ENCODE results near the gene CEBPA.

Gene CEBPA

DNA sequence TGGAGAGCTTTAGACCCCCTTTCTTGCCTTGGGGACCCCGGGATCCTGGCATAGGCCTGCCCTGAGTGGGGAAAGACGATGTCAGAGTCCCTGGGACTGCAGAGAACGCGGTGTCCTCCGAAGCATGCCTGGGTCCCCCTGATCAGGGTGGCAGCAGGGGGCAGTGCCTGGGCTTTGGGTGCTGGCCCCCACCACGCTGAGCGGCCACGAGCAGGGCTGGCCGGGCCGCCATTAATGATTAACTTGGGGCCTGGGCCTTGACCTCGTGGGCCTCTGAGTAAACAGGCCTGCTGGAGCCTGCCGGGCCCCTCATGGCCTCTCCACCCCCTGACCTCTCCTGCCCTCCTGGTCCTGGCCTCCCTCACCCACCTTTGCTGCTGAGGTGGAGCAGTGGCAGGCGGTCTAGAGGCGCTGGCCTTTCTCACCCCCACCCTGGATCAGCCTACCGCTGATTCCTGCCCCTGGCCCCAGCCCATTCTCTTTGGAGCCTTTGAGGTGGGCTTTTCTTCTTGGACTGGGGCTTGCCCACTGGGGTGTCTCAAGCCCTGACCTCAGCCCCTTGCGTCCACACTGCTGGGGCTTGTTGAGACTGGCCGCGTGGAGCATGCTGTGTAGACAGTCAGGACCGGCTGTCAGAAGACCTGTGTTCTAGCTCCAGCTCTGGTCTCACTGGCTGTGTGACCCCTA, 26.3 kb downstream of the CEBPA start:
- Histone ChIP-seq H3K4me1 (ENCODE audit: control insufficient read depth, insufficient read depth, low read depth, low read length) (peaks cover 27% of the 10 kb centered on the region), H3K36me3 (ENCODE audit: control insufficient read depth in 1 of 2, insufficient read depth in 2 of 2, low read depth in 1 of 2, low read length in 2 of 2) (no peaks in the 10 kb centered on the region), H3K14ac (ENCODE audit: low read length in 2 of 2) (no peak overlapping the region), H2BK12ac (ENCODE audit: low read length in 2 of 2) (no peak overlapping the region), H3K9me3 (ENCODE audit: control insufficient read depth, low read length) (no peaks in the 10 kb centered on the region), H2AK5ac (ENCODE audit: low read length, severe bottlenecking) (no peak overlapping the region), H3K27me3 (ENCODE audit: control insufficient read depth in 1 of 2, insufficient read depth in 1 of 2, low read length in 2 of 2) (no peaks in the 10 kb centered on the region), H2BK15ac (ENCODE audit: low read depth, poor library complexity, severe bottlenecking) (no peak overlapping the region), H3K27ac (ENCODE audit: low read length, poor library complexity, severe bottlenecking) (no peak overlapping the region), H3K79me1 (replicated peaks; ENCODE audit: low read length, poor library complexity, severe bottlenecking) (no peaks in the 10 kb centered on the region), H3K9ac (ENCODE audit: low read length) (no peak overlapping the region), H4K91ac (ENCODE audit: low read length) (no peak overlapping the region), H2BK120ac (ENCODE audit: low read depth, low read length) (no peak overlapping the region), H4K8ac (ENCODE audit: low read length) (no peak overlapping the region), H3K4me3 (ENCODE audit: insufficient read depth in 1 of 2, low read depth in 1 of 2, low read length in 2 of 2) (no peak overlapping the region), H3K4ac (ENCODE audit: low read depth in 1 of 2, low read length in 2 of 2) (no peak overlapping the region), H3K18ac (ENCODE audit: low read depth in 1 of 2, low read length in 2 of 2) (no peak overlapping the region), H3K23ac (ENCODE audit: low read length in 2 of 2) (no peak overlapping the region), H2BK5ac (ENCODE audit: low read depth, low read length, poor library complexity, severe bottlenecking) (no peak overlapping the region), H3K4me2 (ENCODE audit: low read length, poor library complexity, severe bottlenecking) (no peak overlapping the region), H2AFZ (ENCODE audit: low read depth, low read length) (no peak overlapping the region)
- WGBS: 81% methylated on average over 19 of the region's 19 CpGs
- no peak for DNase-seq

DNA sequence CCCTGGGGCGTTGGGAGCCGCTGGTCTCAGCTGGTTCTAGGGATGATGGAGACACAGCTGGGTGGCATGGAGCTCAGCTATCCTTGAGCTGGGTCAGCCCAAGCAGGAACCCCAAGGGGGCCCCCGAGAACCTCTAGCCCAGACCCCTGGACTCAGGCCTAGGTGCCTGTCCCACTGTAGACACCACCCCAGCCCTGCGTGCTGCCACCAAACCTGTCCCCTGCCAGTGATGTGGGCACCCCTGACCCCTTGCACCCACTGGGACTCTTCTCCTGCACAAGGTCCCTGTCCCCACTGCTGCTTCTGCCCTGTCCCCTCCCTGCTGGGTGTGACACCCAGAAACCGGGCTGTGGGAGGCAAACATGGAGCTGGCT, 26.8 kb downstream of the CEBPA start:
- WGBS: 89% methylated on average over 5 of the region's 5 CpGs
- H3K18ac ChIP-seq (ENCODE audit: low read depth in 1 of 2, low read length in 2 of 2): no peak overlapping the region

DNA sequence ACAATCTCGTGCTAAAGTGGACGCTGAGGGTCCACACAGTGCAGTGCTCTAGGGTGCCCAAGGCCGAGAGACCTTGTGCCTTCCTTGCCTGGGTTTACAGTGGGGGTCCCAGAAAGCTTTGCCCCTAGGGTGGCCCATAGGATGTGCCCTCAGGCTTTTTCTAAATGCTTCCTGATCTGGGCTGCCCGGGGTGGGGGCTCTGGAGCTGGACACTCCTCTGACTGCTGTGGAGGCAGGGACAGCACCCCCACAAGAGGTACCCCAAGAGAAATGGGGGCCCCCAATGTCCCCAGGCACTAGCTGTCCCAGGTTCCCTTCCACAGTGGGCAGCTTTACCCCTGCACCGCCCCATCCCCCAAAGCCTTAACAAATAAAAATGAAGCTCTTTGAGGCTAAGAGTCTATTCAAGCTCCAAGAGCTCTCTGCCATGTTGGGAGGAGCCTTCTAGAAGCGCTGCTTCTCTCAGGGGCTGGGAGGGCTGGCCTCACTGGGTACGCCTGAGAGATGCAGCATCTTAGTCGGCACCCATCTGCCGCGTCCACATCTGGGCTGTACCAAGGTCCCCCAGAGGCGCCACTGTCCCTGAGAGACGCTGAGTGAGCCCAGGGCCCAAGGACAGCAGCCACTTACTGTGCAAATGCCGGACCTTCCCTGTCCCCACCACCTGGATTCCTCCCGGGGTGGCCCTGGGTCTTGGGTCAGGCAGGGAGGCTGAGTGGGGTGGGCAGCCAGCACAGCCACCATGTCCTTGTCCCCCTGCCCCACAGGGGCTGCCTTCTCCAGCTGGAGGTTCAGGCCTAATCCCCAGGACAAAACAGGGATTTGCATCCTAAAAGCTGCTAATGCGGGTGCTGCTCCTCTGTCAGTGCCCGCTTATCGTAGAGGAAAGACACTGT, 27.4 kb downstream of the CEBPA start:
- DNase-seq: no peak
- Histone ChIP-seq H3K79me1 (replicated peaks; ENCODE audit: low read length, poor library complexity, severe bottlenecking) (no peaks in the 10 kb centered on the region), H3K9me3 (ENCODE audit: control insufficient read depth, low read length) (no peaks in the 10 kb centered on the region), H3K23ac (ENCODE audit: low read length in 2 of 2) (no peak overlapping the region), H2BK5ac (ENCODE audit: low read depth, low read length, poor library complexity, severe bottlenecking) (no peak overlapping the region), H3K4me1 (ENCODE audit: control insufficient read depth, insufficient read depth, low read depth, low read length) (peaks cover 27% of the 10 kb centered on the region), H2BK120ac (ENCODE audit: low read depth, low read length) (no peak overlapping the region), H3K4ac (ENCODE audit: low read depth in 1 of 2, low read length in 2 of 2) (no peak overlapping the region), H3K27me3 (ENCODE audit: control insufficient read depth in 1 of 2, insufficient read depth in 1 of 2, low read length in 2 of 2) (no peaks in the 10 kb centered on the region), H3K27ac (ENCODE audit: low read length, poor library complexity, severe bottlenecking) (no peak overlapping the region), H2AFZ (ENCODE audit: low read depth, low read length) (no peak overlapping the region), H3K9ac (ENCODE audit: low read length) (no peak overlapping the region), H2BK15ac (ENCODE audit: low read depth, poor library complexity, severe bottlenecking) (no peak overlapping the region), H3K18ac (ENCODE audit: low read depth in 1 of 2, low read length in 2 of 2) (no peak overlapping the region), H4K91ac (ENCODE audit: low read length) (no peak overlapping the region), H3K14ac (ENCODE audit: low read length in 2 of 2) (no peak overlapping the region), H4K8ac (ENCODE audit: low read length) (no peak overlapping the region), H3K36me3 (ENCODE audit: control insufficient read depth in 1 of 2, insufficient read depth in 2 of 2, low read depth in 1 of 2, low read length in 2 of 2) (no peaks in the 10 kb centered on the region), H2AK5ac (ENCODE audit: low read length, severe bottlenecking) (no peak overlapping the region), H3K4me2 (ENCODE audit: low read length, poor library complexity, severe bottlenecking) (no peak overlapping the region), H3K4me3 (ENCODE audit: insufficient read depth in 1 of 2, low read depth in 1 of 2, low read length in 2 of 2) (no peak overlapping the region), H2BK12ac (ENCODE audit: low read length in 2 of 2) (no peak overlapping the region)
- 88% methylated on average over 15 of the region's 17 CpGs for WGBS

More for the DNA sequence above, 26.8 kb downstream of the CEBPA start:
- Histone ChIP-seq H3K9ac (ENCODE audit: low read length) (no peak overlapping the region), H4K91ac (ENCODE audit: low read length) (no peak overlapping the region), H2AK5ac (ENCODE audit: low read length, severe bottlenecking) (no peak overlapping the region), H2BK120ac (ENCODE audit: low read depth, low read length) (no peak overlapping the region), H3K27me3 (ENCODE audit: control insufficient read depth in 1 of 2, insufficient read depth in 1 of 2, low read length in 2 of 2) (no peaks in the 10 kb centered on the region), H3K4me1 (ENCODE audit: control insufficient read depth, insufficient read depth, low read depth, low read length) (peaks cover 27% of the 10 kb centered on the region), H2BK5ac (ENCODE audit: low read depth, low read length, poor library complexity, severe bottlenecking) (no peak overlapping the region), H3K27ac (ENCODE audit: low read length, poor library complexity, severe bottlenecking) (no peak overlapping the region), H3K14ac (ENCODE audit: low read length in 2 of 2) (no peak overlapping the region), H3K4ac (ENCODE audit: low read depth in 1 of 2, low read length in 2 of 2) (no peak overlapping the region), H3K4me3 (ENCODE audit: insufficient read depth in 1 of 2, low read depth in 1 of 2, low read length in 2 of 2) (no peak overlapping the region), H2BK12ac (ENCODE audit: low read length in 2 of 2) (no peak overlapping the region), H4K8ac (ENCODE audit: low read length) (no peak overlapping the region), H2BK15ac (ENCODE audit: low read depth, poor library complexity, severe bottlenecking) (no peak overlapping the region), H3K23ac (ENCODE audit: low read length in 2 of 2) (no peak overlapping the region), H3K79me1 (replicated peaks; ENCODE audit: low read length, poor library complexity, severe bottlenecking) (no peaks in the 10 kb centered on the region), H2AFZ (ENCODE audit: low read depth, low read length) (no peak overlapping the region), H3K4me2 (ENCODE audit: low read length, poor library complexity, severe bottlenecking) (no peak overlapping the region), H3K36me3 (ENCODE audit: control insufficient read depth in 1 of 2, insufficient read depth in 2 of 2, low read depth in 1 of 2, low read length in 2 of 2) (no peaks in the 10 kb centered on the region), H3K9me3 (ENCODE audit: control insufficient read depth, low read length) (no peaks in the 10 kb centered on the region)
- DNase-seq: no peak

DNA sequence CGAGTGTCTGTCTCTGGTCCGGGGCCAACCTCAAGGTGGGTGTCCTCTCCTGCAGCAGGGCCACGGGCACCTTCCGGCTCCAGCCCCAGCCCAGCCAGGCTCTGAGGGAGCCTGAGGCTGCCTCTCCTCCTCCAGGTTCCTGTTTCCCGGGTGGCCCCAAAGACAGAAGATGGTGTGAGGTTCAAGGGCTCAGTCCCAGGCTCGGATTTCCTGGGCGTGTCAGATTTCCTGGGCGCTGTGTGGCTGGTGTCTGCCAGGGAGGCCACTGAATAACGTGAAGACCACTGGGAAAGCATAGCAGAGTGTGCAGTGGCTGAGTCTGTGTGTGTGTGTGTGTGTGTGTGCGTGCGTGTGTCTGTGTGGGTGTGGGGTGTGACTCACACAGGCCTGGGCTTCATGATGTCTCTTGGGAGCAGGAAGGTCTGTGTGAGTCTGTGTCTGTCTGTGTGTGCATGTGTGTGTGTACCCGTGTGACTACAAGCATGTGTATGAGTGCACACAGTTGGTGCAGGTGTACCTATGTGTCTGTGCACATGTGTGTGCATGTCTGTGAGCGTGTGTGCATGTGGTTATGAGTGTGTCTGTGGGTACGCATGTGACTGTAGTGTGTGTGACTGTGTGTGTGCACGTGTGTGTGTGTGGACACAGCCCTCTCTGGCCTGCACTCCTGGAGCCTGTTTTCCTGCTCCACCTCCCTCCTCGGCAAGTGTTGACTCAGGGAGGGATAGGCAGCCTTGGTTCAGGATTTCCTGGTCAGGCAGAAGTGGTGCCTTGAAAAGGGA, 28.3 kb downstream of the CEBPA start:
- no peaks in the 10 kb centered on the region for H3K9me3 ChIP-seq (ENCODE audit: control insufficient read depth, low read length)
- H3K4me1 ChIP-seq (ENCODE audit: control insufficient read depth, insufficient read depth, low read depth, low read length): peaks cover 27% of the 10 kb centered on the region
- H2BK12ac ChIP-seq (ENCODE audit: low read length in 2 of 2): no peak overlapping the region
- H2AFZ ChIP-seq (ENCODE audit: low read depth, low read length): no peak overlapping the region
- H3K27ac ChIP-seq (ENCODE audit: low read length, poor library complexity, severe bottlenecking): no peak overlapping the region
- no peak overlapping the region for H2AK5ac ChIP-seq (ENCODE audit: low read length, severe bottlenecking)
- no peak overlapping the region for H3K4ac ChIP-seq (ENCODE audit: low read depth in 1 of 2, low read length in 2 of 2)
- H3K14ac ChIP-seq (ENCODE audit: low read length in 2 of 2): peak overlapping the region in 1 of 2 experiments; percentile 77
- H2BK120ac ChIP-seq (ENCODE audit: low read depth, low read length): no peak overlapping the region
- no peak overlapping the region for H3K4me2 ChIP-seq (ENCODE audit: low read length, poor library complexity, severe bottlenecking)
- no peak overlapping the region for H2BK15ac ChIP-seq (ENCODE audit: low read depth, poor library complexity, severe bottlenecking)
- no peaks in the 10 kb centered on the region for H3K36me3 ChIP-seq (ENCODE audit: control insufficient read depth in 1 of 2, insufficient read depth in 2 of 2, low read depth in 1 of 2, low read length in 2 of 2)
- no peak overlapping the region for H3K23ac ChIP-seq (ENCODE audit: low read length in 2 of 2)
- DNase-seq: peak; percentile 52
- H4K8ac ChIP-seq (ENCODE audit: low read length): no peak overlapping the region
- no peak overlapping the region for H2BK5ac ChIP-seq (ENCODE audit: low read depth, low read length, poor library complexity, severe bottlenecking)
- 69% methylated on average over 16 of the region's 16 CpGs for WGBS
- H3K27me3 ChIP-seq (ENCODE audit: control insufficient read depth in 1 of 2, insufficient read depth in 1 of 2, low read length in 2 of 2): no peaks in the 10 kb centered on the region
- H3K18ac ChIP-seq (ENCODE audit: low read depth in 1 of 2, low read length in 2 of 2): no peak overlapping the region
- H4K91ac ChIP-seq (ENCODE audit: low read length): peak overlapping the region; percentile 2
- no peak overlapping the region for H3K4me3 ChIP-seq (ENCODE audit: insufficient read depth in 1 of 2, low read depth in 1 of 2, low read length in 2 of 2)
- H3K9ac ChIP-seq (ENCODE audit: low read length): no peak overlapping the region
- H3K79me1 ChIP-seq (replicated peaks; ENCODE audit: low read length, poor library complexity, severe bottlenecking): no peaks in the 10 kb centered on the region
